Measurements from ENCODE around the gene GSTM2. TPM values are rescaled to one million over a fixed set of nuclear protein-coding genes. Genes with fewer than 3 reads are reported as not detected.
"Not testable (repeated sequence)": the region's sequence is repeated elsewhere in the genome, so short reads cannot be mapped to it uniquely, and the experiment has no call there.

Gene GSTM2
- total RNA-seq, 1 donor: 14.8 TPM

- Histone ChIP-seq H4K20me1 (ENCODE audit: insufficient read depth, low read length) (no peaks in the 10 kb centered on the region), H3K36me3 (ENCODE audit: insufficient read depth, low read length) (no peaks in the 10 kb centered on the region), H3K9me3 (ENCODE audit: low read depth, low read length) (no peaks in the 10 kb centered on the region), H3K79me2 (ENCODE audit: insufficient read depth, low read length) (no peaks in the 10 kb centered on the region), H3K27ac (ENCODE audit: low read depth, low read length) (peak within 1 kb of the TSS; percentile 33), H2AFZ (ENCODE audit: low read length) (peak within 1 kb of the TSS; percentile 59), H3K4me2 (ENCODE audit: insufficient read depth, low read length) (peak within 1 kb of the TSS; percentile 76), H3K4me1 (ENCODE audit: insufficient read depth, low read length) (no peaks in the 10 kb centered on the region), H3K4me3 (ENCODE audit: insufficient read depth, low read length) (peak within 1 kb of the TSS; percentile 61), H3K27me3 (ENCODE audit: insufficient read depth, low read length) (no peaks in the 10 kb centered on the region)
- peak; percentile 18 for TF ChIP-seq CTCF (IDR thresholded peaks at IDR 0.05; ENCODE audit: extremely low read depth, low read depth, low read length)
- DNase-seq (ENCODE audit: insufficient read length, low spot score, missing footprints): no peak
Observed at GRCh38 chr1:109687641-109688499, 20.0 kb downstream of the GSTM2 start, which contains the start of gene GSTM1. GSTM1 (plus strand) TSS chr1:109687817; CDS start chr1:109687874, 57 bp downstream.

GRCh38 chr1:109689844-109690405 is 22.1 kb downstream of the GSTM2 start:
- no peaks in the 10 kb centered on the region for H3K79me2 ChIP-seq (ENCODE audit: insufficient read depth, low read length)
- H3K27ac ChIP-seq (ENCODE audit: low read depth, low read length): no peak overlapping the region
- TF ChIP-seq CTCF (IDR thresholded peaks at IDR 0.05; ENCODE audit: extremely low read depth, low read depth, low read length): no peak
- no peaks in the 10 kb centered on the region for H3K36me3 ChIP-seq (ENCODE audit: insufficient read depth, low read length)
- H3K4me3 ChIP-seq (ENCODE audit: insufficient read depth, low read length): no peak overlapping the region
- no peaks in the 10 kb centered on the region for H3K27me3 ChIP-seq (ENCODE audit: insufficient read depth, low read length)
- no peaks in the 10 kb centered on the region for H3K9me3 ChIP-seq (ENCODE audit: low read depth, low read length)
- H2AFZ ChIP-seq (ENCODE audit: low read length): no peak overlapping the region
- DNase-seq (ENCODE audit: insufficient read length, low spot score, missing footprints): no peak
- H3K4me1 ChIP-seq (ENCODE audit: insufficient read depth, low read length): no peaks in the 10 kb centered on the region
- no peak overlapping the region for H3K4me2 ChIP-seq (ENCODE audit: insufficient read depth, low read length)
- H4K20me1 ChIP-seq (ENCODE audit: insufficient read depth, low read length): no peaks in the 10 kb centered on the region

DNA sequence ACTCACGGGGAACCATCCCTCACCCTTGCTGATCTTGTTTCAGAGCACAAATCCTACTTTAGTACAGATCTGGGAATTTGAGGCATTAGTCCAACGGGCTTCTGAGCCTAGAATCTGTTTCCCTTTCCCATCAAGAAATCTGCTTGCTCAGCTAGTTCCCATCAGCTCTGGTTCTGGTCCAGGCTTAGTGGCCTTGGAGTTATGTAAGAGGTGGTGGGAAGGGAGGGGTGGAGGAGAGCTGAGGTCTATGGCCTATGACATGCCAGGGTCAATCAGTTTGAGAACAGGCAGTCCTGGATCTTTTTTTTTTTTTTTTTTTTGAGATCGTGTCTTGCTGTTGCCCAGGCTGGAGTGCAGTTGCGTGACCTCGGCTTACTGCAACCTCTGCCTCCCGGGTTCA is 23.9 kb downstream of the GSTM2 start:
- Histone ChIP-seq H4K20me1 (ENCODE audit: insufficient read depth, low read length) (no peaks in the 10 kb centered on the region), H3K9me3 (ENCODE audit: low read depth, low read length) (no peaks in the 10 kb centered on the region), H3K4me2 (ENCODE audit: insufficient read depth, low read length) (no peak overlapping the region), H3K4me1 (ENCODE audit: insufficient read depth, low read length) (no peaks in the 10 kb centered on the region), H3K4me3 (ENCODE audit: insufficient read depth, low read length) (no peak overlapping the region), H3K27ac (ENCODE audit: low read depth, low read length) (no peak overlapping the region), H3K27me3 (ENCODE audit: insufficient read depth, low read length) (no peaks in the 10 kb centered on the region), H2AFZ (ENCODE audit: low read length) (no peak overlapping the region), H3K36me3 (ENCODE audit: insufficient read depth, low read length) (no peaks in the 10 kb centered on the region), H3K79me2 (ENCODE audit: insufficient read depth, low read length) (no peaks in the 10 kb centered on the region)
- no peak for DNase-seq (ENCODE audit: insufficient read length, low spot score, missing footprints)
- no peak for TF ChIP-seq CTCF (IDR thresholded peaks at IDR 0.05; ENCODE audit: extremely low read depth, low read depth, low read length)

GRCh38 chr1:109694400-109694799 is 26.5 kb downstream of the GSTM2 start:
- not testable (repeated sequence) for H3K36me3 ChIP-seq (ENCODE audit: insufficient read depth, low read length); H3K79me2 ChIP-seq (ENCODE audit: insufficient read depth, low read length); H3K4me3 ChIP-seq (ENCODE audit: insufficient read depth, low read length); DNase-seq (ENCODE audit: insufficient read length, low spot score, missing footprints); H3K27ac ChIP-seq (ENCODE audit: low read depth, low read length); H4K20me1 ChIP-seq (ENCODE audit: insufficient read depth, low read length); H3K4me1 ChIP-seq (ENCODE audit: insufficient read depth, low read length); H3K9me3 ChIP-seq (ENCODE audit: low read depth, low read length); H3K4me2 ChIP-seq (ENCODE audit: insufficient read depth, low read length); H2AFZ ChIP-seq (ENCODE audit: low read length); H3K27me3 ChIP-seq (ENCODE audit: insufficient read depth, low read length)

GRCh38 chr1:109695138-109695537 is 27.3 kb downstream of the GSTM2 start:
- not testable (repeated sequence) for H3K4me3 ChIP-seq (ENCODE audit: insufficient read depth, low read length); H3K36me3 ChIP-seq (ENCODE audit: insufficient read depth, low read length); H3K4me1 ChIP-seq (ENCODE audit: insufficient read depth, low read length); H4K20me1 ChIP-seq (ENCODE audit: insufficient read depth, low read length); H2AFZ ChIP-seq (ENCODE audit: low read length); H3K4me2 ChIP-seq (ENCODE audit: insufficient read depth, low read length); DNase-seq (ENCODE audit: insufficient read length, low spot score, missing footprints); H3K9me3 ChIP-seq (ENCODE audit: low read depth, low read length); H3K79me2 ChIP-seq (ENCODE audit: insufficient read depth, low read length); H3K27ac ChIP-seq (ENCODE audit: low read depth, low read length); H3K27me3 ChIP-seq (ENCODE audit: insufficient read depth, low read length)
